Measurements from ENCODE around the gene RANGRF.

Gene RANGRF

DNA sequence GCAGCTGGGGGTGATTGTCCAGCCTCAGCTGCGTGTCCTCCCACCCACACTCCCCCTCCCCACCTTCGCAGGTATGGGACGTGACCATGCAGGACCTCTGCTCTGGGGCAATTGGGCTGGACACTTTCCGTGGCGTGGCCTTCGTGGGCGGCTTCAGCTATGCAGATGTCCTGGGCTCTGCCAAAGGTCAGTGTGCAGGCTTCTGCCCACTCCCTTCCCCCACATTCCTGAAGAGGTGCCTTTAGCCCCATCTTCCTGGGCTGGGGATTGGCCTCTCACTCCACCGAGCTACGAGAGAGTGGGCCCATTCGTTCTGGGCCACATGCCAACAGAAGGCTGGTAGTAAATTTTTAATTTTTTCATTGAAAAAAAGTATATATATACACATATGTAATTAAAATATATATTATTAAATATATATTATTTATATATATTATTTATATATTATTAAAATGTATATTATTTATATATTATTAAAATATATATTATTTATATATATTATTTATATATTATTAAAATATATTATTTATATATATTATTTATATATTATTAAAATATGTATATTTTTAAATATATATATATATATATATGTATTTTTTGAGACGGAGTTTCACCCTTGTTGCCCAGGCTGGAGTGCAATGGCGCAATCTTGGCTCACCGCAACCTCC lies 20.9 kb upstream of the RANGRF start:
- ChIA-PET POLR2A (interaction anchor here (0.8 kb wide), 1 partner anchor 20 kb away, joined by 3 read pairs; the partner anchor contains the start of gene CTC1), CTCF (no interaction called here)
- TF ChIP-seq FOXA1 (IDR thresholded peaks at IDR 0.05) (no peak), L3MBTL2 (conservative IDR thresholded peaks at IDR 0.05) (no peak), LEF1 (IDR thresholded peaks at IDR 0.05; ENCODE audit: borderline replicate concordance) (no peak), ZNF384 (IDR thresholded peaks at IDR 0.05) (no peak), FOXM1 (IDR thresholded peaks at IDR 0.05; ENCODE audit: borderline replicate concordance) (no peak), SUZ12 (IDR thresholded peaks at IDR 0.05) (no peak), SP1 (IDR thresholded peaks at IDR 0.05) (no peak), ARNT (IDR thresholded peaks at IDR 0.05) (no peak), CTBP1 (IDR thresholded peaks at IDR 0.05; ENCODE audit: borderline replicate concordance) (no peak), NFRKB (IDR thresholded peaks at IDR 0.05) (no peak), ELF4 (IDR thresholded peaks at IDR 0.05) (no peak), HDGF (IDR thresholded peaks at IDR 0.05; ENCODE audit: borderline replicate concordance) (no peak), BHLHE40 (IDR thresholded peaks at IDR 0.05; ENCODE audit: borderline replicate concordance) (no peak), FOXK2 (IDR thresholded peaks at IDR 0.05) (no peak)
- TF ChIP-seq, protein P1, sequence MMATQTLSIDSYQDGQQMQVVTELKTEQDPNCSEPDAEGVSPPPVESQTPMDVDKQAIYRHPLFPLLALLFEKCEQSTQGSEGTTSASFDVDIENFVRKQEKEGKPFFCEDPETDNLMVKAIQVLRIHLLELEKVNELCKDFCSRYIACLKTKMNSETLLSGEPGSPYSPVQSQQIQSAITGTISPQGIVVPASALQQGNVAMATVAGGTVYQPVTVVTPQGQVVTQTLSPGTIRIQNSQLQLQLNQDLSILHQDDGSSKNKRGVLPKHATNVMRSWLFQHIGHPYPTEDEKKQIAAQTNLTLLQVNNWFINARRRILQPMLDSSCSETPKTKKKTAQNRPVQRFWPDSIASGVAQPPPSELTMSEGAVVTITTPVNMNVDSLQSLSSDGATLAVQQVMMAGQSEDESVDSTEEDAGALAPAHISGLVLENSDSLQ (IDR thresholded peaks at IDR 0.05): no peak
- DNase-seq (ENCODE audit: extremely low spot score): no peak

DNA sequence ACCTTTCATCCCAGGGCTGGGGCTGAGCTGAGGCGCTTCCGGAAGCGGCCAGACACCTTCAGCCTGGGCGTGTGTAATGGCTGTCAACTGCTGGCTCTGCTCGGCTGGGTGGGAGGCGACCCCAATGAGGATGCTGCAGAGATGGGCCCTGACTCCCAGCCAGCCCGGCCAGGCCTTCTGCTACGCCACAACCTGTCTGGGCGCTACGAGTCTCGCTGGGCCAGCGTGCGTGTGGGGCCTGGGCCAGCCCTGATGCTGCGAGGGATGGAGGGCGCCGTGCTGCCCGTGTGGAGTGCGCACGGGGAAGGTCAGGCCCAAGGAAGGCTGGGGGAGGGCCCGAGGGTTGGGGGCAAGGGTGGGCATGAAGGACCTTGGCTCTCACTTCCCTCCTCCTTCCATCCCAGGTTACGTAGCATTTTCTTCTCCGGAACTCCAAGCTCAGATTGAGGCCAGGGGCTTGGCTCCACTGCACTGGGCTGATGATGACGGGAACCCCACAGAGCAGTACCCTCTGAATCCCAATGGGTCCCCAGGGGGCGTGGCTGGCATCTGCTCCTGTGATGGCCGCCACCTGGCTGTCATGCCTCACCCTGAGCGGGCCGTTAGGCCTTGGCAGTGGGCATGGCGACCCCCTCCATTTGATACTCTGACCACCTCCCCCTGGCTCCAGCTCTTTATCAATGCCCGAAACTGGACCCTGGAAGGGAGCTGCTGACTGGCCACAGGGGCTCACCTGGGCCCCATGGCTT lies 19.7 kb upstream of the RANGRF start:
- TF ChIP-seq FOXA1 (IDR thresholded peaks at IDR 0.05) (no peak), SP1 (IDR thresholded peaks at IDR 0.05) (no peak), ZNF384 (IDR thresholded peaks at IDR 0.05) (no peak), L3MBTL2 (conservative IDR thresholded peaks at IDR 0.05) (no peak), BHLHE40 (IDR thresholded peaks at IDR 0.05; ENCODE audit: borderline replicate concordance) (no peak), NFRKB (IDR thresholded peaks at IDR 0.05) (no peak), FOXK2 (IDR thresholded peaks at IDR 0.05) (no peak), LEF1 (IDR thresholded peaks at IDR 0.05; ENCODE audit: borderline replicate concordance) (no peak), HDGF (IDR thresholded peaks at IDR 0.05; ENCODE audit: borderline replicate concordance) (no peak), SUZ12 (IDR thresholded peaks at IDR 0.05) (no peak), TARDBP (IDR thresholded peaks at IDR 0.05) (no peak), ELF4 (IDR thresholded peaks at IDR 0.05) (no peak), ARNT (IDR thresholded peaks at IDR 0.05) (no peak), FOXM1 (IDR thresholded peaks at IDR 0.05; ENCODE audit: borderline replicate concordance) (no peak), CTBP1 (IDR thresholded peaks at IDR 0.05; ENCODE audit: borderline replicate concordance) (no peak)
- TF ChIP-seq, protein P1 (IDR thresholded peaks at IDR 0.05): no peak
- no peak for DNase-seq (ENCODE audit: extremely low spot score)
- ChIA-PET CTCF (no interaction called here), POLR2A (interaction anchor here (1.4 to 2.8 kb wide), 2 partner anchors 20 to 27 kb away, joined by 4 to 11 read pairs; partner anchors contain the start of genes RANGRF and SLC25A35)

DNA sequence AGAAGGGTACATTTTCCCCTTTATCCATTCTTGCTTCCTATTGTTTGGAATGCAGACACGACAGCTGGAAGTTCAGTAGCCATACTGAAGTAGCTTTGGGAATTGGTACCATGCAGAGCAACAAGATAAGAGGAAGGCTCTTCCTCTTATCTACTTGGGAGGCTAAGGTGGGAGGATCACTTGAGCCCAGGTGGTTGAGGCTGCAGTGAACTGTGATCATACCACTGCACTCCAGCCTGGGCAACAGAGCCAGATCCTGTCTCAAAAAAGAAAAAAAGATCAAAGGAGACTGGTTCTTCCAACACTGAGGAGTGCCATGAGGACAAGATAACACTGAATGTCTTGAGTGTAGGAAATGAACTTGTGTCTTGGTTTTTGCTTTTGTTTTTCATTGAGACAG lies 16.0 kb upstream of the RANGRF start:
- no peak for DNase-seq (ENCODE audit: extremely low spot score)
- TF ChIP-seq TARDBP (IDR thresholded peaks at IDR 0.05) (no peak), ZNF384 (IDR thresholded peaks at IDR 0.05) (no peak), FOXK2 (IDR thresholded peaks at IDR 0.05) (no peak), FOXA1 (IDR thresholded peaks at IDR 0.05) (no peak), LEF1 (IDR thresholded peaks at IDR 0.05; ENCODE audit: borderline replicate concordance) (no peak), HDGF (IDR thresholded peaks at IDR 0.05; ENCODE audit: borderline replicate concordance) (no peak), ARNT (IDR thresholded peaks at IDR 0.05) (no peak), SP1 (IDR thresholded peaks at IDR 0.05) (no peak), CTBP1 (IDR thresholded peaks at IDR 0.05; ENCODE audit: borderline replicate concordance) (no peak), FOXM1 (IDR thresholded peaks at IDR 0.05; ENCODE audit: borderline replicate concordance) (no peak), BHLHE40 (IDR thresholded peaks at IDR 0.05; ENCODE audit: borderline replicate concordance) (no peak), L3MBTL2 (conservative IDR thresholded peaks at IDR 0.05) (no peak)
- TF ChIP-seq, protein P1 (IDR thresholded peaks at IDR 0.05): no peak
- CTCF ChIA-PET: no interaction called here
- POLR2A ChIA-PET: interaction anchor here (1.3 to 1.5 kb wide), 2 partner anchors 16 to 25 kb away, joined by 4 to 5 read pairs; partner anchors contain the start of genes CTC1 and RANGRF

DNA sequence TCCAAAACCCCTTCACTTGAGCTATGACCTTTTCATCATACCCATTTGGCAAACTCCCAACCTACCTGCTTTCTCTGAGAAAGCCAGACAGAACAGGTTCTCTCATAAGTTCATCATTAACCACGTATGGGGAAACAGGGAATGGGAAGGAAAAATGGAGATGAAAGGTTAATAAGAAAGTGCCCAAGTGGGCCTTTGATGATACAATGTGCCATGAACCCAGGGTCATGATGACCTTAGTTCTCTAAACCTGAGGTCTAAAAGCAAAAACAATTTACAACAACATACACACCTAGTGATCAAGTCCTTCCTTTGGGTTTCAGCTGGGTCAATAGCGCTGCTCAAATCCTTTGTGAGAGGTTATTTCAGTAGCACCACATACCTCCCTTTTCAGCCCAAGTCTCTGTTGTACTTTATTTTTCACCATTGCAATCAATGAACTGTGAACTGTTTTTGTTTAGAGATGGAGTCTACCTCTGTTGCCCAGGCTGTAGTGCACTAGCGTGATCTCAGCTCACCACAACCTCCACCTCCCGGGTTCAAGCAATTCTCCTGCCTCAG lies 14.5 kb upstream of the RANGRF start:
- TF ChIP-seq TARDBP (IDR thresholded peaks at IDR 0.05): no peak
- no peak for TF ChIP-seq FOXA1 (IDR thresholded peaks at IDR 0.05)
- no peak for TF ChIP-seq ZNF384 (IDR thresholded peaks at IDR 0.05)
- no peak for TF ChIP-seq SUZ12 (IDR thresholded peaks at IDR 0.05)
- no peak for TF ChIP-seq HDGF (IDR thresholded peaks at IDR 0.05; ENCODE audit: borderline replicate concordance)
- no peak for TF ChIP-seq LEF1 (IDR thresholded peaks at IDR 0.05; ENCODE audit: borderline replicate concordance)
- TF ChIP-seq FOXK2 (IDR thresholded peaks at IDR 0.05): no peak
- no peak for TF ChIP-seq CTBP1 (IDR thresholded peaks at IDR 0.05; ENCODE audit: borderline replicate concordance)
- TF ChIP-seq, protein P1 (IDR thresholded peaks at IDR 0.05): no peak
- no peak for TF ChIP-seq BHLHE40 (IDR thresholded peaks at IDR 0.05; ENCODE audit: borderline replicate concordance)
- TF ChIP-seq ELF4 (IDR thresholded peaks at IDR 0.05): no peak
- DNase-seq (ENCODE audit: extremely low spot score): no peak
- POLR2A ChIA-PET: interaction anchor here (1.0 to 1.5 kb wide), 2 partner anchors 21 to 26 kb away, joined by 3 to 5 read pairs; partner anchors contain the start of genes CTC1 and SLC25A35
- CTCF ChIA-PET: interaction anchor here (1.0 kb wide), 1 partner anchor 10 kb away, joined by 3 read pairs; no protein-coding TSS in a partner anchor
